HG03342 (cell line): ENCODE data around the gene GPR55.

Source experiments
- ATAC-seq: cut with Tn5 transposase; IDR thresholded peaks from one replicate; pipeline ENCODE4 v1.9.1; 2021; ENCODE audit warnings: mild to moderate bottlenecking, moderate library complexity; ENCODE audit not compliant: unreplicated experiment

Gene GPR55

DNA sequence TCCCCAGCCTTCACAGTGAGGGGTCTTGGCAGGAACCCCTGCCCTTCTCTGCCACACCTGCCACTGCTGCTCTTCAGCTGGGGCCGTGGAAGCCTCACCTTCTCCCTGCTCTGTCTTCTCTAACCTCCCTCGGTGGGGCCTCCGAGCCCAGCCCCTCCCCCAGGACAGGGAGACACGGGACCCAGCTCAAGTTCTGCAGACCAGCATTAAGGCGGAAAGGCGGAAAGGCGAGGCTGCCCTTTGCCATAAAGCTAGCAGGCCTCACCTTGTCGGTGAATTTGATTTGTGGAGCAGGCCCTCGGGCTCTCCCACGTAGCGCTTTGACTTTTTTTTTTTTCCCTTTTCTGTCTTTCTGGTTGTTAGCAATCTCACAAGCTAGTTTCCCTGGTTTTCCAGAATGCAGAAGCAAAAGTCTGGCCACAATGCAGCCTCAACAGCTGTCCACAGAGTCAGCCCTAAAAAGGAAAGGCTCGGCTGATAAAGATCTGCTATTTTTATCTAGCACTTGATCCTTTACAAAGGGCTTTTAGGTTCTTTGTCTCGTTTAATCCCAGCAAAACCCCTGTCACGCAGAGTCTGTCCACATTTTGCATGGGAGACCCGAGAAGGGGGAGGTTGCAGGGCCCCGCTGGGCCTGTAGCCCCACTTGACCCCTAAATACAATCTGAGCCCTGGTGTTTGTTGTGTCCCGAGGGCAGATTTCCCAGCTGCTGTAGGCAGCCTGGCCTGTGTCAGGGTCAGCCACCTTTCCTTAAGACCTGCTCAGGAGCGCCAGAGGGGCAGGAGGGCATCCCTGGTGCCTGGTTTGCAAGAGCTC is 54.3 kb downstream of the GPR55 start:
- ATAC-seq = no peak

DNA sequence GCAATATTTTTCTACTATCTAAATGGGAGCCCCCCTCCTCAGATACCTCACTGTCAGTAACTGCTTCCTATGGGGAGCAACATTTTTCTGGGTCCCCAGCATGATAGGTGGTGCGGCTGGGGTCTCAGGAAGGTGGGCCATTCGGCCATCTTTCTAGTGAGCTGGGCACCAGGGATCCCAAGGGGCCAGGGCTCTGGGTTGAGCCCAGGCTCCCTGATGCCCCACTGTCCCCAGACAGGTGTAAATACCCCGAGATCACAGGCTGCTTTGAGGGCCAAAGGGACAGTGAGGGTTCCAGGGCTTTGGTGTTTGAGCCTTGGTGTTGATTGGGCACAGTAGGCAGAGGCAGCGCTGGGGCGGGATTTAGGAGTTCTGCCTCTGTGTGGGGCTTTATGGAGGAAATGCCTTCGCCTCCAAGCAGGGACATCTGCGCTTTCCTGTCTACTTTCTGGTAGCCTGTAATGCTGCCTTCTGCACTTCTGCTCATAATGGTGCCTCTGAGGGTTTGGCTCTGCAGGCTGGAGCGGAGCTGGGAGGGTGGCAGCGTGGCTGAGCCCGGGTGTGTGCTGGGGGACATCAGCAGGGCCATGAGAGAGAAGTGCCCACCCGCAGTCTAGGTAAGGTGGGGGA is 55.0 kb downstream of the GPR55 start:
- no peak for ATAC-seq

DNA sequence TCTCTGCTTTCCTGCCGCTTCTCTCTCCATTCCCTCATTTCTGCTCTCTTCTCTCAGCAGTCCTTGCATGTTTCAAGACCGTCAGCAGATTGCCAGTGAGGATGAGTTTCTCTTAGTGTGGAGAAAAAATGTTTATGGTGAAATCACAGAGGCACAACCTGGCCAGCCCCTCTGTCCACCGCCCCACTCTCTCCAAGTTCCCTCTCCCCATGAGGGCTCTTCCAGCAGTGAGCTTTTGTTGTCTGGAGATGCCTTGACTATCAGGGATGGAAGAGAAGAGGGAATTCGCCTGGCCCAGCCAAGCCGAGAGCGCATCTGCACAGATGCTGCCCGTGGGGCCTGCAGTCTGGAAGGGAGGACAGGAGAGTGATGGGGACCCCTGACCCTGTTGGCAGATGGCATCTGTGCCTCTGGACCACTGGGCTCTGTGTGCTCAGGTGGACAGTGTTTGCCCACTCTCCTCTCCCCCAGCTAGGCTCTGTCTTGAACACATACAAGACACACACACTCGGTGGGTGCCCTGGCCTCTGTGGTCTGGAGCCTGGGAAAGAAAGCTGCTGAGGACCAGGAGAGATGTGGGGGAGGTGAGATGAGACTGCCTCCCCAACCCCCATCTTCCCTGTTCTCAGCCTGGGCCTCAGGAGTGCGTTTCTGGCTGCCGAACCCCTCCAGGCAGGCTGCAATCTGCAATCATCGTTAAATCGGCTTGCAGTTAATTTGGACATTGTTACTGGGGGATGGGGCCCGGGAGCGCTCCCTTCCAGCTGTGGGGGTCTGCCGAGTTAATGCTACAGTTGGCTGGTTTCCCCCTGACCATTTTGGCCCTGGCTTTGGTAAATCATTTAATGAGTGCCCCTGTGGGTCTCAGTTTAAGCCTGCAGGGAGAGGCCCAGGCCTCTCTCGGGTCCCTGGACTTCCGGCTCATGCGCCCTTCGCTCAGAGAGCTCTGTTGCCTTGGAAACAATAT is 55.8 kb downstream of the GPR55 start:
- ATAC-seq = no peak

DNA sequence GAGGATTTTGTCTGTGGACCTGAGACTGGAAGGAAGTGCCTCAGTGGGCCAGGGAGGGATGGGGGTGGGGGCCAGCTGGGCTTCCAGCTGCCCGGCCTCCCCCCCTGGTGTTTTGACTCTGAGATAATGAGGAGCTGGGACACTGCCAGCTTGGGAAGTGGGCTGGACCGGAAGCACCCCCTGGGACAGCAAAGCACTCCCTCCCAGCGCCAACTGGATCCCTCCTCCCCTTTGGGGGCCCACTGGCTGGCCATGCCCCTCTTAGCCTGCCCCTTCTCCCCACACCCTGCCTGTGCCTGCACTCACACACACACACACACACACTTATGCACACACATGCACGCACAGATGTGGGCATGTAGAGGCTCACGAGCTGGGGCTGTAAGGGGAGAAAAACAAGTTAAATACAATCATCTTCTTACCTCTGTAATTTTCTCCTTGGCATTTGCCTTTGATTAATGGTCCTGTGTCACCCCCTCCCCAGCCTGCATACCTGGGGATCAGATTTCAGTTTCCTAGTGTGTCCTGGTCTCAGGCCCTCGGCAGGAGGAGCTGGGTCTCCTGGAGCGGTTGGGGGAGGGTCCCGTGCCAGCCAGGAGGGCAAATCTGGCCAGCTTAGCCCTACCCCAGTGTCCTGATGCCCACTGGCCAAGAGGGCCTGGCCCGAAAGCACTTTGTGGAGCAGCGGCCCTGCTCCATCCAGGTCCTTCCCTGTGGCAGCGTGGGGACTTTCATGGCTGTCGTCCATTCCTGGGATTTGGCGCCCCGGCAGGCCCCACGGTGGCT is 56.7 kb downstream of the GPR55 start:
- ATAC-seq = no peak

DNA sequence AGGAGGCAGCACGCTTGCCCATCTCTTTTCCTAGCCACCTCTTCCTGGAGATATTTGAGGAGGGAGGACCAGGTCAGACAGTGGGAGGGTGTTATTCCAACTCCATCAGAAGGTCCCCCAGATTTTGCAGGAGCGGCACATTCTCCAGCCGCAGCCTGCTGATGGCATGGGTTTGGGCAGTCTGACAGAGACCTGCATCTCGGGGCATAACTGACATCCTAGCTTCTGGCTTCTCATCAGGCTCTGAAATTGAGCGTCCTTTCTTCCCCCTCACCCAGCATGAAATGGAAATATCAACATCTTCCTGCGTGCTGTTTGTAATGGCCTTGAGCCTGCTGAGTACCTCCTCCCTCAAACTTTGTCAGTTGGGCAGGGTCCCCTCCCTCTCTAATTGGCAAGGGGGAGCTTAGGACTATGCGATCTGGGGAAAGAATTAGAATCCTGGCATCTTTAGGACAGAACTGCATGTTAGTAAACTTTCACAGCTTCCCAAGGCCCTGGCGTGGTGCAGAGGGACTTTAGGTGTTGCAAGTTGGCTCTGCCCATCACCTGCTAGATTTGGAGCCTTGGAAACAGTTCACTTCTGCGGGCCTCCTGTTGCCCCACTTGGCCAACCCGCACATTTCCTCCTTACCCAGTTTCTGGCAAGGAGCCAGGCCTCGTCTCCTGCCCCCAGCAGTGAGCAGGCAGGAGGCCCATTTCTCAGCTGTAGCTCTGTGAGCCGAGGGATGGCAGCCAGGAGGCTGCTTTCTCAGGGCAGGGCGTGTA is 58.1 kb downstream of the GPR55 start:
- no peak for ATAC-seq

DNA sequence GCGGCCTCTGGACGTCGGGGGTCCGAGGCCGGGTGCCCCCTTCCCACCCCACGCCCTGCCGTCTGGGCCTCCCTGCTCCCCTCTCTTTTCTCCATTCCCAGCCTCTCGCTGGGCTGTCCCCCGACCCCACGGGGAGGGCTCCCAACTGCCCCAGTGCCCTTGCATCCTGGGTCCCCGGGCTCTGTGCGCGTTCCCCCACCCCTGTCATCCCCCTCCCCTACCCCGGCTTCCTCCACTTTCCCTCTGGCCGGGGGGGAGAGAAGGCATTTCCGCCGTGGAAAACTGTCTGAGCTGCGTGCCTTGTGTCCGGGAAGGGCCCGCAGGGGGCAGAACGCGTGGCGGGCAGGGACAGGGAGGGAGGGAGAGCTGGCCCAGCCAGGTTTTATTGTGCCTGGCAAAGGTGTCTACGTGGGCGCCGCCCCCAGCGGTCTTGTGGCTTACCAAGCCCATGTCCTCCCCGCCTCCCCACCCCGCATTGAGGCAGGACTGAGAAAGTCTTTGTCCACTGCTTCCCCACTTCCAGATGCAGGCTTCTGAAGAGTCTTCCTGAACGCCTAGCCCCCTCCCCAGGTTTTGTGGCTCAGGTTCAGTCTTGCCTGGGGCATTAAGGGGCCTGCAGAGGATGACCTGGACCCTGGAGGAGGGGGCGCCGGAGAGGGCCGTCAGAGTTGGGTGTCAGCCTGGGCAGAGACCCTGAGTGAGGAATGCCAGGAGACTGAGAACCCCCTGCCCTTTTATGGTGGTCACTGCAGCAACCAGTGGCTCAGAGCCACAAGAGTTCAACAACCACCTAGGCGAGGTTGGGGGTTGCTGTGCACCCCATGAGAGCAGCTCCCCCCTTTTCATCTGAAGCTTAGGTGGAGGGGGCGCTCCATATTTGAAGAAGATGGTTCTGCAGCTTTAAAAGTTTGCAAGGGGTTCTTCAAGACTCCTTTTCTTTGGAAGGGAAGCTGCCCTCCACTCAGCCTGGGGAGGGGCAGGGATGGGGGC is 59.0 kb downstream of the GPR55 start:
- no peak for ATAC-seq

DNA sequence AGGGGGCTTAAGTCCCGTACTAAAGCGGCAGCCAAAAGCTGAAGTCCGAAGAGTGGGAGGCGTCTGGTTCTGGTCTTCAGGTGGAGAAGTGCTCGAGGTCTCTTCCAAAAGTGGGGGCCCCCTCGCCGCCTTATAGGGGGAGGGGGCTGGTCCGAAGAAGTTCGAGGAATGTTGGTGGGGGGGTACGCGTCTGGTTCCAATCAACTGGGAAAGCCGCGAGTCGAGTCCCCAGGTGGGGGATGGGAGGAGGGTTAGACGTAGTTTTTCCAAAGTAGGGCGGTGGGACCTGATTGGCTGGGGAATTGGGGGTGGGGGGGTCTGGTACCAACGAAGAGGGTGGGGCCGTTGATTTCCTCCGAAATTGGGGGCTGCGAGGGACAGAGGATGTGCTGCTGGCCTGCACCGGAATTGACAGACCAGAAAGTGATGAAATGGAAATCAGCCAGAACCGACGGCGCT is 59.7 kb downstream of the GPR55 start:
- ATAC-seq = no peak

DNA sequence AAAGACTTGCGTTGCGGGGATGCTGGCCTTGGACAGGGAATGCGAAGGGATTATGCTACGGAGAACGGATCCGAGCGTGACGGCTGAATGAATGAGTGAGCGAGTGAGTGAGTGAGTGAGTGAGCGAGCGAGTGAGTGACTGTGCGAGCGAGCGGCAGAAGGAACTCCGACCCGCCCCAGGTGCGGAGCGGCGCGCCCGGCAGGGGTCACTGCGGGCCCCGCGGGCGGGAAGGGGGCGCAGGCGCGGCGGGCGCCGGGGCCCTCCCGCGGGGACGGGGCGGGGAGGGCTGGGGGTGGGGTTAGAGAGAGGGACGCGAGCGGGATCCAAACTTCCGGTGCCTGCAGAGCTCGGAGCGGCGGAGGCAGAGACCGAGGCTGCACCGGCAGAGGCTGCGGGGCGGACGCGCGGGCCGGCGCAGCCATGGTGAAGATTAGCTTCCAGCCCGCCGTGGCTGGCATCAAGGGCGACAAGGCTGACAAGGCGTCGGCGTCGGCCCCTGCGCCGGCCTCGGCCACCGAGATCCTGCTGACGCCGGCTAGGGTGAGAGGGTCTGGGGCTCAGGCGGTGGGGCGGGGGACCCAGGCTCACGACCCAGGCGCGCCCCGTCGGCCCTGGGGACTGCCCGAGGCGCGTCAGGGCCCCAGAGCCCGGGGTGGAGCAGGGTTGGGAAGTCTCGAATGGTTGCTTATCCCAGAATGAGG is 60.3 kb downstream of the GPR55 start, which contains the start of gene ITM2C:
ITM2C (plus strand) TSS at position 338 of the 702 bp plus-strand sequence; CDS start at position 422, 84 bp downstream.
- ATAC-seq = peak; percentile 75

DNA sequence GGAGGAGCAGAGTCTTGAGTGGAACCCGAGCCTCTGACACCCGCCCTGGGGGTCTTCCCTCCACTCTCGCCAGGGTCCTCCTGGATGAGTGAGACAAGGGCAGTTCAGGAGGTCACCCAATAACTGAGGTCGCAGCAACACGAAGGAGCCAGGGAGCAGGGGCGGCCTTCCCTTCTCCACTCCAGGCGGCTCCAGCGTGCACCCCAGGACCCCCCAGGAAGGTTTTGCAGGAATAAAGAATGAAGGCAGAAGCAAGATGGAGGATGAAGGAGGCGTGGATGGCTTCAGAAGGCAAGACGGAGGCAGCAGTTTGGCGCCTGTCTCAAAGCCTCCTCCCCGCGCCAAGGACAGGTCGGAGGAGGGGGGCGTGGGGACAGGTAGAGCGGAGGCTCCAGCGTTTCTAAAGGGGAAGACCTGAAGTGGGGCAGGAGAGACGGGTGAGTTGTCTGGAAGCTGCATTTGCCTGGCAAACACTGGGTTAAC is 60.9 kb downstream of the GPR55 start:
- ATAC-seq = no peak

DNA sequence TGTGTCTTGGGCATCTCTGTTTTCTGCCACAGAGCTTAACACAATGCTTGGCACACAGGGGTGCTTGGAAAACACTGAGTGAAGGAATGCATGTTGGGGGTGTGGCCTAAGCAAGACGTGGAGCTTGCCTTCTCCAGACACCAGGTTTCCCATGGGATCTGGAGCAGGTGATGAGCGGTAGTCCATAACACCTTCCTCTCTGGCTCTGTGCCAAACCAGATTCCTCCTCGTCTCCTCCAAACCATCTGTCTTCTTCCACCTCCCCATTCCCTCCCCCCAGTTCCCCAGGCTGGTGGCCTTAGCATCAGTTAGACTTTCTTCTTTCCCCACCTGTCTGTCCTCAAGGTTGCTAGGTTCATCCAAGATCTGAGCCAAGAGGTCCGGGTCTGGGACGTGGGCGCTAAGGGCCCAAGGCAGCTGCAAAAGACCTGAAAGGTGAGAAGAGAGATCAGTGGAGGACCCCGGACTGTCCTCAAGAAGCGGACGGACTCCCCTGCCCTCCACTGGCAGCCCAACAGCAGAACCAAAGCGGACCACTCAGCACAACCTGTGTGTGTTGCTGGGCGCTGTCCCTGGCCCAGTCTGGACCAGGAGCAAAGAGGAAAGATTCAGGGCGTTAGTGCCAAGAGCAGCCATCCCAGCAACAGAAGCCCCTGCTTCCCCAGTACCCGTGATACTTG is 61.5 kb downstream of the GPR55 start:
- ATAC-seq = no peak

DNA sequence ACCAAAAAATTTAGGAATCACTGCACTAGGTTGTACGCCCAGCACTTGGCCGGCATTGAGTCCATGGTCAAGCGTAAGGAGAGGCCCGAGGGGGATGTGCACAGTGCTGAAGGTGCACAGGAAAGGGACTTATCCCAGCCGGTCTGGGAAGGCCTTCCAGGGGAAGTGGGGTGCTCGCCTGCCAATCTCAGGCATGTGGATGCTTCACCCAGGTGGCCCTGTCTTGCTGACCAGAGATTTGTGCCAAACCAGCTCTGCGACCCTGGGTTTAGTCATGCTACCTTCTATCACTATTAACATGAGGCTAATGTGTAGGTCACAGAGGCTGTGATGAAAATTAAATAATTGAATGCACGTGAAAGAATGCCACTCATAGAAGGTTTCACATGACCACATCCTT is 62.0 kb downstream of the GPR55 start:
- ATAC-seq = no peak

DNA sequence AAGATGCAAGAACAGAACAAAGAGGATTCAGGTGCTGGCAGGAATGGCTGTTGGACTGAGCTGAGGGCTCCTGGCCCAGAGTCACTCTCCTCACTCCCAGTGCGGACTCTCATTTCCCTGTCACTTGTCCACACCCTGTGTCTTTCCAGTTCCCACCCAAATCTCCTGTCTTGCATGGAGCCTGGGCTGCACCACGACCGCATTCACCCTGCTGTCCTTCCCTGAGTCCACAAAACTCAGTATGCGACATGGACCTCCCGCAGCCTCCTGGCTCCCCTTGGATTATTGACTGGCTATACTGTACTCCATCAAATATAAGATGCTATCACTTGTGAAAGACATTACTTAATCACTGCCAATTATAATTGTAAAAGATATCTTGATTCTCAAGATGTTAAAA is 62.8 kb downstream of the GPR55 start:
- ATAC-seq = no peak

DNA sequence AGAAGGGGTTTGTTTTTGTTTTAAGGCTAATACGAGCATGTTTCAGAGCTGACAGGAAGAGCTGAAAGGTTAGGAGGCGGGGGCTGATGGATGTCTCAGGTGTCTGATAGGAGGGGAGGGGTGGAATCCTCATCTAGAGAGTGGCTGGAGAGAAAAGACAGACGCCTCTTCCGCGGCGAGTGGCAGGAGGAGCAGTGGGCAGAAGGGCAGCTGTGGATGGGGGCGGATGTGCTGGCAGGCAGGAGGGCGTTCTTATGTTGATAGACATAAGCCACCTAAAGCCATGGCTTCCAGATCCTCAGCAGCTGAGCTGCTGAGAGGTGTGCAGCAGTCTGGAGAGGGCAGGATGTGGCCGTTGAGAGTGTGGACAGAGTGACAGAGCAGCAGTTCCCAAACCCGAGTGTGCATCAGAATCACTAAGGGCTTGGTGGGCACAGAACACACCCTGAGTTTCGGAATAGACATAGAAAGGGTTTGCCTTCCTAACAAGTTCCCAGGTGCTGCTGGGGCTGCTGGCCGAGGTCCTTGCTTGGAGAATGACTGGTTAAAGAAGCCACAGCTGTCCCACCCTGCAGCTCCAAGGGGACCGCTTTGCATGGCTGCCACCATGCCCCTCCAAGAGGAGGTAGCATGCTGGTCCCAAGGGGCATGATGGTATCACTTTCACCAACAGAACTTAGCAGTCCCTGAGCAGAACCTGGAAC is 63.3 kb downstream of the GPR55 start:
- ATAC-seq = no peak
